Neural cell (in vitro differentiated cells): ENCODE results near the gene RAP1GAP2. TPM values are rescaled to one million over a fixed set of nuclear protein-coding genes. Genes with fewer than 3 reads are reported as not detected.

Source experiments
- H2AFZ ChIP-seq: fragments of 200-600, 300-800 bp; sonication (generic), shearing (Covaris generic); 2 replicates; pipeline ENCODE4 v1.6.0; 2014; ENCODE audit warnings: low read depth, mild to moderate bottlenecking, antibody characterized with exemption, low read length, moderate library complexity
- H3F3A ChIP-seq: fragments of 200-600 bp; shearing (Covaris generic); 2 replicates; pipeline ENCODE4 v1.6.1; 2016; ENCODE audit warnings: mild to moderate bottlenecking, moderate library complexity, mixed read lengths, antibody characterized with exemption, low read length; ENCODE audit not compliant: insufficient read depth, poor library complexity, severe bottlenecking
- H3K27ac ChIP-seq: fragments of 200-600, 300-800 bp; sonication (generic), shearing (Covaris generic); 2 replicates; pipeline ENCODE4 v1.5.1; 2014; ENCODE audit warnings: mild to moderate bottlenecking, low read length, moderate library complexity
- H3K27me3 ChIP-seq: fragments of 300-800, 200-600 bp; sonication (generic), shearing (Covaris generic); 2 replicates; pipeline ENCODE4 v1.6.0; 2014; ENCODE audit warnings: mild to moderate bottlenecking, low read depth, low read length, moderate library complexity; ENCODE audit not compliant: insufficient read depth
- H3K36me3 ChIP-seq: fragments of 300-800, 200-600 bp; sonication (generic), shearing (Covaris generic); 2 replicates; pipeline ENCODE4 v1.5.1; 2014; ENCODE audit warnings: mild to moderate bottlenecking, antibody characterized with exemption, low read length, moderate library complexity; ENCODE audit not compliant: insufficient read depth
- H3K4me2 ChIP-seq: fragments of 300-800, 200-600 bp; sonication (generic), shearing (Covaris generic); 2 replicates; pipeline ENCODE4 v1.6.0; 2014; ENCODE audit warnings: mild to moderate bottlenecking, low read length
- H3K4me3 ChIP-seq: fragments of 300-800, 200-600 bp; sonication (generic), shearing (Covaris generic); 2 replicates; pipeline ENCODE4 v1.5.1; 2014; ENCODE audit warnings: mild to moderate bottlenecking, low read length, moderate library complexity
- H3K79me2 ChIP-seq: fragments of 200-600 bp; shearing (Covaris generic); replicated peaks from 2 replicates; pipeline ENCODE4 v1.6.0; 2014; ENCODE audit warnings: mild to moderate bottlenecking, low read length, moderate library complexity; ENCODE audit not compliant: insufficient read depth
- H3K9ac ChIP-seq: fragments of 300-800, 200-600 bp; sonication (generic), shearing (Covaris generic); 2 replicates; pipeline ENCODE4 v1.6.1; 2016; ENCODE audit warnings: mild to moderate bottlenecking, low read length, mixed read lengths
- H3K9me2 ChIP-seq: fragments of 200-600 bp; shearing (Covaris generic); 2 replicates; pipeline ENCODE4 v1.6.1; 2016; ENCODE audit warnings: mild to moderate bottlenecking, low read length, mixed read lengths; ENCODE audit not compliant: insufficient read depth
- H3K9me3 ChIP-seq: fragments of 200-600, 300-800 bp; sonication (generic), shearing (Covaris generic); 2 replicates; pipeline ENCODE4 v1.6.1; 2016; ENCODE audit warnings: mild to moderate bottlenecking, mixed run types, low read length, moderate library complexity, mixed read lengths
- H4K20me1 ChIP-seq: fragments of 200-600 bp; shearing (Covaris generic); 2 replicates; pipeline ENCODE4 v1.6.1; 2016; ENCODE audit warnings: mild to moderate bottlenecking, mixed run types; ENCODE audit not compliant: insufficient read depth
- EP300 ChIP-seq: fragments of 450-650 bp; conservative IDR thresholded peaks from 2 replicates; pipeline ENCODE4 v1.6.1; 2014; ENCODE audit warnings: antibody characterized with exemption, mild to moderate bottlenecking, moderate library complexity; ENCODE audit not compliant: poor library complexity, severe bottlenecking
- EZH2 ChIP-seq: fragments of 200-600, 300-800 bp; shearing (Covaris generic), sonication (generic); IDR thresholded peaks from 2 replicates; pipeline ENCODE4 v1.6.1; 2014; ENCODE audit warnings: antibody characterized with exemption, low read length, borderline replicate concordance, mild to moderate bottlenecking; ENCODE audit not compliant: insufficient read depth, poor library complexity, severe bottlenecking
- MXI1 ChIP-seq: fragments of 450-650 bp; conservative IDR thresholded peaks from 2 replicates; pipeline ENCODE4 v1.6.1; 2014; ENCODE audit warnings: antibody characterized with exemption, mild to moderate bottlenecking; ENCODE audit not compliant: poor library complexity, severe bottlenecking
- POLR2AphosphoS5 ChIP-seq: IDR thresholded peaks from 2 replicates; pipeline ENCODE4 v1.6.1; 2012
- RAD21 ChIP-seq: fragments of 450-650 bp; conservative IDR thresholded peaks from 2 replicates; pipeline ENCODE4 v1.6.1; 2014; ENCODE audit warnings: antibody characterized with exemption, mild to moderate bottlenecking, moderate library complexity
- SMC3 ChIP-seq: fragments of 450-650 bp; conservative IDR thresholded peaks from 2 replicates; pipeline ENCODE4 v1.6.1; 2014; ENCODE audit warnings: antibody characterized with exemption, mild to moderate bottlenecking, moderate library complexity; ENCODE audit not compliant: poor library complexity
- TAF1 ChIP-seq: IDR thresholded peaks from 2 replicates; pipeline ENCODE4 v1.6.1; 2012; ENCODE audit warnings: low read depth
- polyA plus RNA-seq: library from polyadenylated mRNA; depleted of rRNA; stranded (reverse); fragments of >200 nt; gene quantifications from 2 replicates; pipeline ENCODE4 v1.2.3, GENCODE V29; 2014
- TF ChIP-seq, protein P1 (sequence below): IDR thresholded peaks from 2 replicates; pipeline ENCODE4 v1.6.1; 2012; ENCODE audit warnings: borderline replicate concordance
- TF ChIP-seq, protein P2 (sequence below): fragments of 450-650 bp; IDR thresholded peaks from 2 replicates; pipeline ENCODE4 v1.5.1; 2014; ENCODE audit warnings: antibody characterized with exemption, mild to moderate bottlenecking, moderate library complexity; ENCODE audit not compliant: poor library complexity, severe bottlenecking

The RAP1GAP2 gene
- polyA plus RNA-seq, 1 donor from 2014 or later = 14.8 TPM

DNA sequence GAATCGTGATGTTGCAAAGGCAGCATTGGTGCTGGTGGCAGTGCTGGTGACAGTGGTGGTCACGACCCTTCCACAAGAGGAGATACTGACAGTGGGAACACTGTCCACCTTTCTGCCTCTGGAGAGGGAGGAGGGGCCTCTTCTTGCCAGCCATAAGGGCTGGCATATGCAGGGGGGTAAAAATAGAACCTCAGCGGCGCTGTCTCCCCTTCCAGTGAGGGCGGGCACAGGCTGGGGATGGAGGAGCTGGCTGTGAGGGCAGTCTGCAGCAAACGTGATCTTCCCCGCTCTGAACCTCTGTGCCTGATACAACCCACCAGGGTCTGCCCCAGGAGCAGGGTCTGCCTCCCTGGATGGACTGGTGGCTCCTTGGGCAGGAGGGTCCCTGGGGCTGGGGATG, 3.4 kb downstream of the RAP1GAP2 start:
- no peaks in the 10 kb centered on the region for H3K9me2 ChIP-seq
- H3K27me3 ChIP-seq = no peaks in the 10 kb centered on the region
- H3K79me2 ChIP-seq = no peaks in the 10 kb centered on the region
- H3K4me3 ChIP-seq = no peak overlapping the region
- no peak overlapping the region for H3K9ac ChIP-seq
- no peaks in the 10 kb centered on the region for H4K20me1 ChIP-seq
- no peaks in the 10 kb centered on the region for H3F3A ChIP-seq
- H3K27ac ChIP-seq = no peak overlapping the region
- H2AFZ ChIP-seq = no peak overlapping the region
- no peaks in the 10 kb centered on the region for H3K9me3 ChIP-seq
- no peak overlapping the region for H3K4me2 ChIP-seq
- TF ChIP-seq RAD21 = no peak
- no peak for TF ChIP-seq TAF1
- no peak for TF ChIP-seq EP300
- TF ChIP-seq POLR2AphosphoS5 = no peak
- no peak for TF ChIP-seq MXI1
- no peak for TF ChIP-seq SMC3
- TF ChIP-seq, protein P1, sequence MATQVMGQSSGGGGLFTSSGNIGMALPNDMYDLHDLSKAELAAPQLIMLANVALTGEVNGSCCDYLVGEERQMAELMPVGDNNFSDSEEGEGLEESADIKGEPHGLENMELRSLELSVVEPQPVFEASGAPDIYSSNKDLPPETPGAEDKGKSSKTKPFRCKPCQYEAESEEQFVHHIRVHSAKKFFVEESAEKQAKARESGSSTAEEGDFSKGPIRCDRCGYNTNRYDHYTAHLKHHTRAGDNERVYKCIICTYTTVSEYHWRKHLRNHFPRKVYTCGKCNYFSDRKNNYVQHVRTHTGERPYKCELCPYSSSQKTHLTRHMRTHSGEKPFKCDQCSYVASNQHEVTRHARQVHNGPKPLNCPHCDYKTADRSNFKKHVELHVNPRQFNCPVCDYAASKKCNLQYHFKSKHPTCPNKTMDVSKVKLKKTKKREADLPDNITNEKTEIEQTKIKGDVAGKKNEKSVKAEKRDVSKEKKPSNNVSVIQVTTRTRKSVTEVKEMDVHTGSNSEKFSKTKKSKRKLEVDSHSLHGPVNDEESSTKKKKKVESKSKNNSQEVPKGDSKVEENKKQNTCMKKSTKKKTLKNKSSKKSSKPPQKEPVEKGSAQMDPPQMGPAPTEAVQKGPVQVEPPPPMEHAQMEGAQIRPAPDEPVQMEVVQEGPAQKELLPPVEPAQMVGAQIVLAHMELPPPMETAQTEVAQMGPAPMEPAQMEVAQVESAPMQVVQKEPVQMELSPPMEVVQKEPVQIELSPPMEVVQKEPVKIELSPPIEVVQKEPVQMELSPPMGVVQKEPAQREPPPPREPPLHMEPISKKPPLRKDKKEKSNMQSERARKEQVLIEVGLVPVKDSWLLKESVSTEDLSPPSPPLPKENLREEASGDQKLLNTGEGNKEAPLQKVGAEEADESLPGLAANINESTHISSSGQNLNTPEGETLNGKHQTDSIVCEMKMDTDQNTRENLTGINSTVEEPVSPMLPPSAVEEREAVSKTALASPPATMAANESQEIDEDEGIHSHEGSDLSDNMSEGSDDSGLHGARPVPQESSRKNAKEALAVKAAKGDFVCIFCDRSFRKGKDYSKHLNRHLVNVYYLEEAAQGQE = no peak
- TF ChIP-seq, protein P2, sequence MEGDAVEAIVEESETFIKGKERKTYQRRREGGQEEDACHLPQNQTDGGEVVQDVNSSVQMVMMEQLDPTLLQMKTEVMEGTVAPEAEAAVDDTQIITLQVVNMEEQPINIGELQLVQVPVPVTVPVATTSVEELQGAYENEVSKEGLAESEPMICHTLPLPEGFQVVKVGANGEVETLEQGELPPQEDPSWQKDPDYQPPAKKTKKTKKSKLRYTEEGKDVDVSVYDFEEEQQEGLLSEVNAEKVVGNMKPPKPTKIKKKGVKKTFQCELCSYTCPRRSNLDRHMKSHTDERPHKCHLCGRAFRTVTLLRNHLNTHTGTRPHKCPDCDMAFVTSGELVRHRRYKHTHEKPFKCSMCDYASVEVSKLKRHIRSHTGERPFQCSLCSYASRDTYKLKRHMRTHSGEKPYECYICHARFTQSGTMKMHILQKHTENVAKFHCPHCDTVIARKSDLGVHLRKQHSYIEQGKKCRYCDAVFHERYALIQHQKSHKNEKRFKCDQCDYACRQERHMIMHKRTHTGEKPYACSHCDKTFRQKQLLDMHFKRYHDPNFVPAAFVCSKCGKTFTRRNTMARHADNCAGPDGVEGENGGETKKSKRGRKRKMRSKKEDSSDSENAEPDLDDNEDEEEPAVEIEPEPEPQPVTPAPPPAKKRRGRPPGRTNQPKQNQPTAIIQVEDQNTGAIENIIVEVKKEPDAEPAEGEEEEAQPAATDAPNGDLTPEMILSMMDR = no peak
- no peak for TF ChIP-seq EZH2
- H3K36me3 ChIP-seq = no peaks in the 10 kb centered on the region

DNA sequence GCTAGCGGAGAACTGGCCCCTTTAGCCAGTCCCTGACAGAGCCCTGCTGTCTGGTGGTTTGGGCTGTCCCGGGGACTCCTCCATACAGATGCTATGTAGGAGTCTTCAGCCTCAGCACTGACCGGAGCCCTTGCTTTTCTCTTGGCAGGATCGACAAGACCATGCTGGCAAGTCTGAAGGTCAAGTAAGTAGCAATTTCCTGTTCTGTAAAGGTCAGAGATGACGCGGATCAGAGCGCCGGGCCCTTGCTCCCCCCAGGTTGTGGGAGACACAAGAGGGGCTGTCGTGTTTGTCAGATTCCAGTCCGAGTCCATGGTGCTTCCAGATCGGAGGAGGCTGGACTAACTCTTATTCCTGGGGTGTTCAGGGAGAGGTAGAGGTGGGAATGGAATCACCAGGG, 4.1 kb downstream of the RAP1GAP2 start:
- Histone ChIP-seq H3K27ac (no peak overlapping the region), H3K9ac (no peak overlapping the region)
- no peak for TF ChIP-seq EP300
- TF ChIP-seq, protein P2 = no peak
- TF ChIP-seq, protein P1 = no peak
- no peak for TF ChIP-seq RAD21
- TF ChIP-seq EZH2 = no peak
- no peak for TF ChIP-seq MXI1
- no peak for TF ChIP-seq SMC3
- no peak for TF ChIP-seq POLR2AphosphoS5
- TF ChIP-seq TAF1 = no peak

More for the DNA sequence above, 4.1 kb downstream of the RAP1GAP2 start:
- Histone ChIP-seq H3K27me3 (no peaks in the 10 kb centered on the region), H4K20me1 (no peaks in the 10 kb centered on the region), H3K79me2 (no peaks in the 10 kb centered on the region), H3K9me2 (no peaks in the 10 kb centered on the region), H2AFZ (no peak overlapping the region), H3K4me2 (no peak overlapping the region), H3K4me3 (no peak overlapping the region), H3K9me3 (no peaks in the 10 kb centered on the region), H3K36me3 (no peaks in the 10 kb centered on the region), H3F3A (no peaks in the 10 kb centered on the region)
